ENCODE results near the gene STARD3.

STARD3 gene

GRCh38 chr17:39672522-39673334 lies 35.8 kb downstream of the STARD3 start:
- no peak for DNase-seq (ENCODE audit: low read depth in 3 of 3)

DNA sequence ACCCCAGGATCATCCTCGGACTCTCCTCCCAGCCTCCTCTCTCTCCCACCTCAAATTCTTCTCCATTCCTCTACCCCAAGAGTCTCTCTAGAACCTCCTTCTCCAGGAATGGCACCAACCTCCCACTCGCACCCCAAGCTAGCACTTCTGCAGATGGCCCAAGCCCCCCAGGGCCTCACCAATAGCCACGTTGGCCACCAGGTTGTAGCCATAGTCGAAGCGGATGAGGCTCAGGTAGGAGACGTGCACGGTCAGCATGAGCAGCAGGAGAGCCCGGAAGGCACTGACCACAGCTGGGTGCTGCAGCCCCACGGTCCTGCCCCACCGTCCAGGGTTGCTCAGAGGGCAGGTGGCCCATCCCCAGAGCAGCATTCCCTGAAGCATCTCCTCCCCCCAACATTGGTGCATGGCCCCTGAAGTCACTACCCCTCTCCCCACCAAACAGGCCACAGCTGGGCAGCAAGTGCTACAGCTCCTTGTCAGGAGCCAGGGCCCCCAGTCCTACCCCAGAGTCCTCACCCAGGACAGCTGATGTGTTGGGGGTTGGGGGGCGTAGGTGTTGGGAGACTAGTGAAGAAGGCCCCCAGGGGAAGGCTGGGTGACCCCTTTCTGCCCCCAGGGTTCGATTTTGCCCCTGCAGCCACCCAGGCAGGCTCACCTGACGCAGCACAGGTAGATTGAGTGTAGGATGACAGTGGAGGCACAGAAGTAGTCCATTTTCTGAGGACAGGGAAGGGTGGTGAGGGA lies 36.6 kb downstream of the STARD3 start:
- DNase-seq (ENCODE audit: low read depth in 3 of 3): no peak

DNA sequence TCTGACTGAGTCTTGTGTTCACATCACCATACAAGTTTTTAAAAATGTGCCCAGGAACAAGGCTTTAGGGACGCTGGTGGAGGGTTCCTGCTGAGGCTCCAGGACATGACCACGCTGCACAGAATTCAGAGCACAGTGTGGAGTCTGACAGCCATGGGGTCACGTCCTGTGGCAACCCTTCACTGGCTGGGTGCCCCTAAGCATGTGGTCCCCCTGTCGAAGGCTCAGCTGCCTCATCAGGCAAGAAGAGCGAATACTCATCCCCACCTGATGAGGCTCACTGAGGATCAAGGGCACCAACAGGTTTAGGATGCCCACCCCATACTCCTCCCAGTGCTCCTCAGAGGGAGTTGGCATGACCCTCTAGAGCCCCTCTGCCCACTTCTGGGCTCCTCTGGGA lies 37.2 kb downstream of the STARD3 start:
- no peak for DNase-seq (ENCODE audit: low read depth in 3 of 3)

GRCh38 chr17:39674702-39675389 lies 37.9 kb downstream of the STARD3 start:
- no peak for DNase-seq (ENCODE audit: low read depth in 3 of 3)

DNA sequence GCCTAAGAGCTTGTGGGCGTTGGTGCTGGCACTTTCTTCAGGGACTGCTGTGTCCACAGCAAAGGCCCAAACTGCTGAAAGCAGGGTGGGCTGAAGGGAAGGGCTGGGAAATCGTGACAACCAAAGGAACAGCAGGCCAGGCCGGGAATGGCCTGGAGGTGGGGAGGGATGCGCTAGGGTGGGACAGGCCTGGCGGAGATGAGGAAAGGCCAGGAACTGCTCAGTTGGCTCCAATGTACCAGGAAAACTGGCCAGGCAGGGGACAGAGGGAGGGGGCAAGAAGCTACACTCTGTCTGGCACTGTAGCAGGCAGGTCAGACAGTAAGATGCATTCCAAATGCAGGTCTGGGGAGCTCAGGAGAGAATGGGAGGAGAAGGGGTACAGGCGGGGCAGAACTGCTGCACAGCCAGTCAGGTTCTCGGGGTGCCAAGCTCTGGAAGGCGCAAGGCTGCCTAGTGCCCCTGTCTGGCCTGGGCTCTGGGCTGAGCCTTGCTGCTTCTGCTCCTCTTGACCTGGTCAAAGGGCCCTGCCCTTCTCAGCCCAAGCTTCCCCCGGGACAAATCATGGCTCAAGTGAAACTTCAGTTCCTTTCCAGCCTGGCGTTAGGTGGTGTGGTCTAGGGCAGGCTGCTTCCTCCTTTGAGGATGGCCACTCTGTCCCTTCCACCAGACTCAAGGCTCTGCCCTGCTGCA lies 38.6 kb downstream of the STARD3 start:
- DNase-seq (ENCODE audit: low read depth in 3 of 3): no peak

DNA sequence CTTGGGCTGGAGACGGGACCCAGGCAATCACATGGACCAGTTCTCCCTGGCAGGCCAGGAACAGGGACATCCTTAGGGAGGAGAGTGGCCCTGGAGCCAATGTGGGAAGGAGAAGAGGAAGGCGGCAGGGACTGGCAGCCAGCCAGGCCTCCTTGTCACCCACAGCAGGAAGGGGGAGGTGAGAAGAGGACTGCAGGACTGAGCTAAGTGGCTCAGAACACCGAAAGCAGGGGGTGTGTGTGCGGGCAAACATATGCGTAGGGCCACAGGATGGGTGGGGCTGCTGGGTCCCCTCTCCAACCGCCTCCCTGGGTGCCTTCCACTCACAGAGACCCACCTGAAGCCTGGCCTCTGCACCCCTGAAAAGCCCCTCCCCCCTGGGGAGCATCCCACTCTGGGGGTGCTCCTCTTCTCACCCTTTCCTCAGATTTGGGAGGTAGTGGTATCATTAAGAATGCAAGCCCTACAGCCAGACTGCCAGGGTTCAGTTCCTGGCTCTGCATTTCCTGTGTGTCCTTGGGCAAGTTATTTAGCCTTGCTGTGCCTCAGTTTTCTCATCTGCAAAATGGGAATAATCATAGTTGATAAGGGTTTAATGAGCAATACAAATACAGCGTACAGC lies 39.4 kb downstream of the STARD3 start:
- peak in 1 of 3 experiments; percentile 36 for DNase-seq (ENCODE audit: low read depth in 3 of 3)

DNA sequence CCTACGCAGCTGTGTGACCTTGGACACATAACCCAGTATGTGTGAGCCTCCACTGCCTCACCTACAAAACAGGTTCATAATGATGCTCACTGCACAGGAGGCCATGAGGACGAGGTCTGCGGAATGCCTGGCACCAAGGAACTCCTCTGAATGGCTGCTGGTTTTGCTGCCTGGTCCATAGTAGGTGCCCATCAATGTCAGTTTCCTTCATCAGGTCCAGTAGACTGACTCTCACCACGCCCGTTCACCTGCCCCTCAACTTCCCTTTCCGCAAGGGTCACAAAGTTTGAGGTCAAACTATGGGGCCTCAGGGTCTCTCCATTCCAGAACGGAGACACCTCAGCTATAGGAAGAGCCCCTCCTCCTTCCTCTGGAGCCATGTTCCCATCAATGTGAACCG lies 40.1 kb downstream of the STARD3 start:
- DNase-seq (ENCODE audit: low read depth in 3 of 3): no peak

DNA sequence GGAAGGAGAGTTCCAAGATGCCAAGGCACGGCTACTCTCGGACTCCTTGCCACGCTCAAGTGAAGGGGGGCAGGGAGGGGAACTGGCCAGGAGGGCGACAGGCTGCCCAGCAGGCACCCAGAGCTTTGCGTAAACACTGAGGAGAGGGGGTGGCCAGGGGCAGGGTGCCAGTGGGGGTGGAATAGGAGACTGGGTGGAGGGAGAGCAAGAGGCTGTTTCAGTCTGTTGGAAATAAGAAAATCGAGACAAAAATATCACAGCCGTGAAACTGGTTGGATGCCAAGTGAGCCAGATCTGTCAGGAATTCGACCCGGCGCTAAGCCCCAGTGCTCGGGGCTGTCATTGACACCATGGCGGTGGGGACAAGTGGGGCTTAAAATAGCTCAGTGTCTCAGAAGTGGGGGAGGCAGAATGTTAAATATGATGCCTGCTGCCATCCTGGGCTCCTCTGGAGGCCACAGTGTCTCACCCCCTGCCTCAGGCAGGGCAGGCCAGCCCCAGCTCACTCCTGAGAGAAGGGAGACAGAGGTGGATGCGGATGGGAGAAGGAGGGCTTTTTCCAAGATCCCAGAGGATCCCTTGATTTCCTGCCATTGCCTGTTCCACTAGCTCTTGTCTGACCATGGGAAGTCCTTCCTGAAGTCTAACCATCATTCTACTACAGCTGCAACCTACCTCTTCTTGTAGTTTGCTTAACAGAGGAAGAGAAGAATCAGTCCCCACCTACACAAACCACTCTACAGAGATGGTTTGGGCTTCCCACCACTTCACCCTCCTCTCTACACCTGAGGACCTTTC lies 40.8 kb downstream of the STARD3 start:
- DNase-seq (ENCODE audit: low read depth in 3 of 3): no peak

DNA sequence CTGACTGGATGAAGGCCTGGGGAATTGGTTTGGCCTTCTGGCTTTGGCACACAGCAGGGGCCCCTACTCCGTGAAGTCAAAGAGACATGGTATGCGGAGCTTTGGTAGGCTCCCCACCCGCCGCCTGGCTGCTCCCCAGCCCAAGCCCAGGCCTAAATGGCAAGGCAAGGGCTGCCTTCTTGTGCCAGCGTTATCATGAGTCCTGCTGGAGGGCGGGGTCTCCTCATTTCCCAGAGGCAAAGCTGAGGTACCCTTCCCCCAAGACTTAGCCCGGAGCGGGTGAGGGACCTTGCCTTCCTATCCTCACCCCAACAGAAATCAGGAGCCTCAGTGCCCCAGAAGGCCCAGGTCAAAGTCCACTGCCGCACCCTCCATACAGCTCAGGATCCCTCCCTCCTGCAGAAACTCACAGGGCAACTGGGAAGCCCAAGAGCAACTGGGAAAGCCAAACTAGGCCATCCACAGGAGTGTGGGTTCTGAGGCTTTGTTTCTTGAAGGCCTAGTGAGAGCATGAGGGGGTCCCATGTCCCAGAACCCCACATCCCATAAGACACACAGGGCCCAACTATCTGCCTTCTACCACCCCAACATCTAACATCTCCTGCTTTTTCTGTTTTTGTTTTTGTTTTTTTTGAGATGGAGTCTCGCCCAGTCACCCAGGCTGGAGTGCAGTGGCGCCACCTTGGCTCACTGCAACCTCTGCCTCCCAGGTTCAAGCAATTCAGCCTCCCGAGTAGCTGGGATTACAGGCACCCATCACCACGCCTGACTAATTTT lies 41.6 kb downstream of the STARD3 start:
- no peak for DNase-seq (ENCODE audit: low read depth in 3 of 3)

DNA sequence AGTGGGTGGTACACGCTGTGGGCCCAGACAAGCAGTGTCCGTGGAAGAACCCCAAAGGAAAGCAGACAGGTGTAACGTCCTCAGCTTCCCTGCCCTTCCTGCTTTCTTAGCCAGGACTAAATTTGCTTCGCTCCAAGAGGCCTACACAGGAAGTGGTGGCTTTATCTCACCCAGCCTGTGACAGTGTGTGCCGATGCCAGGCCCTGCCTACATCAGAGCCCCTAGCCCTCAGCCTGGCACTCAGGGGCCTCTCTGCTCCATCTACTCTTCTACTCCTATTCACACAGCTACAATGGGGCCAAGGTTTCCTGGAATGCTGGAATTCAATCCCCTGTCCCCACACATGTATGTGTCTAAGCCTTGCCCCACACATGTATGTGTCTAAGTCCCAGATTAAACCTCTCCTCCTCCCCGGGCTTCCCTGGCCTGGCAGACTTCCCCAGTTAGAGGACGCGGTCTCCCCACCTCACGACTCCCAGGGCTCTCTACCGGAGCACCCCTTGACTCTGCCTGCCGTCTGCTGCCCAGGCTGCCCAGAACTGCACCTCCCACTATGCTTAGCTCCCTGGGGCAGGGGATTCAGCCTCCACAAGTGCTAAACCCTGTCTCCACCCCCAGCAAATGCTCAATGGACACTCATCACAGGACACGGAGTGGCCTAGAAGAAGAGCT lies 42.7 kb downstream of the STARD3 start:
- no peak for DNase-seq (ENCODE audit: low read depth in 3 of 3)

DNA sequence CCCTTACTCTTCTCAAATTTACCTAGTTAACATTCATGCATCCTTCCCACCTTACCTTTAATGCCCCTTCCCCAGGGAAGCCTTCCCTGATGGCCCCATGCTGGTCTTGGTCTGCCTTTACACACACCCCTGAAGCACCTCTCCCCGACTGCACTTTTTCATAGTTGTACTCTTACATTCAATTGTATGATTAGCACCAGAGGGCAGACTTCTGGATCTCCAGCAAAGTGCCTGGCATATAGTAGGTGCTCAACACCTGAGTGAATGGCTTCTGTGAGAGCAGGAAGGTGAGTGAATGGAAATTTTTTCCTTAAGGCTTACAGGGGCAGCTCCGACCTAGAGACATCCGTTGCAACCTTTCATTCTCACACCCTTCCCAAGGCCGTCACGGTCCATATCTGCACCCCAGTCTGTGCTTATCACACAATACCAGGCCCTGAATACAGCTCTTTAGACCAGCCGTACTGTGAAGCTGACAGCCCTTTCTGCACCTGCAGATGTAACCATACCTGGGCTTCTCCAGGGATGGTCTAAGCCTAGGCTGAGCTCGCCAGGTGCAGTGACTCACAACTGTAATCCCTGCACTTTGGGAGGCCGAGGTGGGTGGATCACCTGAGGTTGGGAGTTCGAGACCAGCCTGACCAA lies 46.5 kb downstream of the STARD3 start:
- DNase-seq (ENCODE audit: low read depth in 3 of 3): no peak

- no peak for DNase-seq (ENCODE audit: low read depth in 3 of 3)
Measured at GRCh38 chr17:39684369-39685192, 47.6 kb downstream of the STARD3 start.

DNA sequence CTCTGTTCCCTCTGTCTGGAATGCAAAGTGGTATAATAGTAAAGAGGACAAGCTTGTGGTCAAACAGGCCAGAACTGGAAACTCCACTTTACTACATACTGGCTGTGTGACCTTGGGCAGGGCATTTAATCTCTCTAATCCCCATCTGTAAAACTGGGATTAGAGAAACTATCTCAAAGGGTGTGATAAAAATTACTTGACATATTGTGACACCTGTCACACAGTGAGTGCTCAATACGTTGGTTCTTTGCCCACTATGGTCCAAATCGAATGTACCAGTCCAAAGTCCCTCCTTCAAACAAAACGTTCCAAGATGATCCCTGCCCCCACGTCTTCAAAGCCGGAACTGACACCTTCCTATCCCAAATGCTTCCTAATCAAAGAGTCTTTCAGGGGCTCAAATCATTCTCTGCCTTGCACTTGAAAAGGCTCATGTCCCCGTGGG lies 50.2 kb downstream of the STARD3 start:
- DNase-seq (ENCODE audit: low read depth in 3 of 3): no peak

GRCh38 chr17:39687546-39688474 lies 50.9 kb downstream of the STARD3 start, which contains the start of gene PGAP3:
Gene PGAP3 (minus strand): TSS chr17:39688057. CDS start chr17:39688014, 43 bp downstream.
- DNase-seq (ENCODE audit: low read depth in 3 of 3): peak; percentile 67 to 84 (median 69)

DNA sequence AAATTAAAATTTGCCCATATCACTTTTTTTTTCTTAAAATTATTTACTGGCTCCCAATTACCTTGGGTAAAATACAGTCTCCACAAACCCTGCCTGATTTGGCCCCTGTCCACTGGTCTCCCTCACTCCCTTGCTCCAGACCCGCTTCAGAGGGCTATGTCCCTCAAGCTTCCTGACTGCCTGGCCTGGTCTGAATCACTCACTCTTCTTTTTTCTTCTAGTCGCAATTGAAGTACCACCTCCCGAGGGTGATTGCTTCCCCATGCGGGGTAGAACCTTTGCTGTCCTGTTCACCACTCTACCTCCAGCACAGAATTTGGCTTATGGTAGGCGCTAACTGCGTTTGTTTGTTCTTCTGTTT lies 51.5 kb downstream of the STARD3 start:
- DNase-seq (ENCODE audit: low read depth in 3 of 3): no peak

- DNase-seq (ENCODE audit: low read depth in 3 of 3): no peak
Measured at GRCh38 chr17:39688945-39689344, 52.0 kb downstream of the STARD3 start.

- DNase-seq (ENCODE audit: low read depth in 3 of 3): no peak
Measured at GRCh38 chr17:39694593-39694992, 57.6 kb downstream of the STARD3 start.

Data from stimulated activated CD4-positive, alpha-beta T cell treated with anti-CD3 and anti-CD28 coated beads, TNF-alpha, amount 100 ng/mL, for 24 hours (primary cell).